Upper lobe of left lung (tissue), 4 donors: ENCODE data around the gene DHRS1.

Experiments
- CTCF ChIP-seq, 6 experiments: fragments of 450-650 bp in 4 of 6; fragments of 200-600 bp in 2 of 6; sonication (generic) in 2 of 6; IDR thresholded peaks; one replicate each; pipeline ENCODE4 v1.5.1; 2016 to 2019; ENCODE audit warnings: antibody characterized with exemption in 6 of 6
- POLR2AphosphoS5 ChIP-seq, 2 donors: sonication (generic); formaldehyde crosslinking; IDR thresholded peaks; one replicate each; pipeline ENCODE4 v1.5.1; 2017; ENCODE audit warnings: antibody characterized with exemption in 2 of 2

GRCh38 chr14:24281636-24282035 is 17.9 kb downstream of the DHRS1 start:
- no peak for TF ChIP-seq CTCF (IDR thresholded peaks at IDR 0.05)
- TF ChIP-seq POLR2AphosphoS5 (IDR thresholded peaks at IDR 0.05) = no peak
